GM23338 (cell line): ENCODE results near the gene ADAM8. TPM values are rescaled to one million over a fixed set of nuclear protein-coding genes. Genes with fewer than 3 reads are reported as not detected.

Experiments used
- ATAC-seq: fragments of 200-7000 bp; cut with Tn5 transposase; 3 replicates; pipeline ENCODE4 v1.9.1; 2020
- DNase-seq: peaks from one replicate; pipeline ENCODE4 v3.0.0-alpha.2; 2015; ENCODE audit warnings: low spot score
- H2AFZ ChIP-seq: fragments of 200-600 bp; sonication (generic); 2 replicates; pipeline ENCODE4 v1.8.0; 2016; ENCODE audit warnings: antibody characterized with exemption, mild to moderate bottlenecking, moderate library complexity
- H3F3A ChIP-seq: fragments of 200-600 bp; sonication (generic); replicated peaks from 2 replicates; pipeline ENCODE4 v1.8.0; 2017; ENCODE audit warnings: antibody characterized with exemption, mixed run types, low read depth
- H3K27ac ChIP-seq: fragments of 200-600 bp; sonication (generic); 2 replicates; pipeline ENCODE4 v1.6.1; 2016; ENCODE audit warnings: low read depth
- H3K27me3 ChIP-seq: fragments of 200-600 bp; sonication (generic); 2 replicates; pipeline ENCODE4 v1.8.0; 2016; ENCODE audit warnings: mild to moderate bottlenecking, mixed run types, moderate library complexity; ENCODE audit not compliant: insufficient read depth
- H3K36me3 ChIP-seq: fragments of 200-600 bp; sonication (generic); 2 replicates; pipeline ENCODE4 v1.8.0; 2016; ENCODE audit warnings: mild to moderate bottlenecking; ENCODE audit not compliant: insufficient read depth
- H3K4me1 ChIP-seq: fragments of 200-600 bp; sonication (generic); 2 replicates; pipeline ENCODE4 v1.8.0; 2016; ENCODE audit warnings: mild to moderate bottlenecking, moderate library complexity; ENCODE audit not compliant: insufficient read depth
- H3K4me2 ChIP-seq: fragments of 200-600 bp; sonication (generic); 2 replicates; pipeline ENCODE4 v1.7.1; 2017; ENCODE audit warnings: mixed run types
- H3K4me3 ChIP-seq: fragments of 200-600 bp; sonication (generic); 2 replicates; pipeline ENCODE4 v1.6.1; 2016; ENCODE audit warnings: mixed run types
- H3K79me2 ChIP-seq: fragments of 200-600 bp; sonication (generic); replicated peaks from 2 replicates; pipeline ENCODE4 v1.8.0; 2017; ENCODE audit warnings: mild to moderate bottlenecking; ENCODE audit not compliant: insufficient read depth
- H3K9me2 ChIP-seq: fragments of 200-600 bp; sonication (generic); 2 replicates; pipeline ENCODE4 v1.8.0; 2017; ENCODE audit not compliant: insufficient read depth
- H4K20me1 ChIP-seq: fragments of 200-600 bp; sonication (generic); replicated peaks from 2 replicates; pipeline ENCODE4 v1.8.0; 2017; ENCODE audit warnings: mild to moderate bottlenecking; ENCODE audit not compliant: insufficient read depth
- H3K27ac Mint-ChIP-seq: 2 replicates; pipeline ENCODE4 v1.8.0; 2020; ENCODE audit warnings: inconsistent platforms, mild to moderate bottlenecking, moderate library complexity, mixed read lengths
- H3K27me3 Mint-ChIP-seq: 3 replicates; pipeline ENCODE4 v1.8.0; 2022; ENCODE audit warnings: low read depth, mild to moderate bottlenecking, moderate library complexity, mixed read lengths, inconsistent platforms; ENCODE audit not compliant: insufficient read depth, poor library complexity
- H3K36me3 Mint-ChIP-seq: 3 replicates; pipeline ENCODE4 v1.8.0; 2021; ENCODE audit warnings: low read depth, mild to moderate bottlenecking, inconsistent platforms, moderate library complexity, mixed read lengths
- H3K4me1 Mint-ChIP-seq: 3 replicates; pipeline ENCODE4 v1.8.0; 2020; ENCODE audit warnings: mild to moderate bottlenecking, inconsistent platforms, mixed read lengths
- H3K4me3 Mint-ChIP-seq: 3 replicates; pipeline ENCODE4 v1.8.0; 2021; ENCODE audit warnings: moderate library complexity, mild to moderate bottlenecking, inconsistent platforms, mixed read lengths
- H3K9me3 Mint-ChIP-seq: 3 replicates; pipeline ENCODE4 v1.8.0; 2020; ENCODE audit warnings: moderate library complexity, mild to moderate bottlenecking, inconsistent platforms, mixed read lengths
- CREB1 ChIP-seq: fragments of 250-450 bp; sonication (Bioruptor Pico); IDR thresholded peaks from 2 replicates; pipeline ENCODE4 v1.5.0; 2020; ENCODE audit warnings: low read depth, mild to moderate bottlenecking, moderate library complexity
- EZH2 ChIP-seq: fragments of 200-600 bp; sonication (generic); IDR thresholded peaks from one replicate; pipeline ENCODE4 v1.8.0; 2017; ENCODE audit warnings: antibody characterized with exemption, mild to moderate bottlenecking, low read depth; ENCODE audit not compliant: unreplicated experiment
- EZH2phosphoT487 ChIP-seq: fragments of 200-600 bp; sonication (generic); IDR thresholded peaks from one replicate; pipeline ENCODE4 v1.8.1; 2018; ENCODE audit warnings: antibody characterized with exemption; ENCODE audit not compliant: unreplicated experiment
- JUNB ChIP-seq: IDR thresholded peaks from one replicate; pipeline ENCODE4 v1.6.1; 2016; ENCODE audit warnings: antibody characterized with exemption; ENCODE audit not compliant: unreplicated experiment
- NANOG ChIP-seq: IDR thresholded peaks from 2 replicates; pipeline ENCODE4 v1.6.1; 2016; ENCODE audit warnings: antibody characterized with exemption, borderline replicate concordance
- POLR2AphosphoS5 ChIP-seq: IDR thresholded peaks from 2 replicates; pipeline ENCODE4 v1.6.1; 2016; ENCODE audit warnings: antibody characterized with exemption, low read depth
- STAT1 ChIP-seq: IDR thresholded peaks from one replicate; pipeline ENCODE4 v1.6.1; 2016; ENCODE audit warnings: antibody characterized with exemption; ENCODE audit not compliant: unreplicated experiment
- ZNF114 ChIP-seq: fragments of 250-450 bp; sonication (Bioruptor Pico); IDR thresholded peaks from 2 replicates; pipeline ENCODE4 v1.5.0; 2020; ENCODE audit warnings: mild to moderate bottlenecking, moderate library complexity
- ZNF331 ChIP-seq: fragments of 250-450 bp; sonication (Bioruptor Pico); IDR thresholded peaks from 2 replicates; pipeline ENCODE4 v1.5.0; 2020; ENCODE audit warnings: low read depth, mild to moderate bottlenecking, moderate library complexity
- polyA plus RNA-seq: library from polyadenylated mRNA; unstranded; fragments of >200 nt; fragmentation: Nextera tagmentation; extraction: Ambion mirVana; gene quantifications from 2 replicates; pipeline ENCODE4 v1.2.1, GENCODE V29; 2016
- total RNA-seq: library from RNA; depleted of rRNA; stranded (reverse); fragments of >200 nt; shearing (Covaris generic); gene quantifications from 2 replicates; pipeline ENCODE4 v1.2.3, GENCODE V29; 2014
- TF ChIP-seq, protein P1 (sequence below): IDR thresholded peaks from one replicate; pipeline ENCODE4 v1.6.1; 2018; ENCODE audit warnings: antibody characterized with exemption; ENCODE audit not compliant: unreplicated experiment
- TF ChIP-seq, protein P2 (sequence below), 2 experiments: fragments of 200-600 bp in 1 of 2; sonication (generic) in 1 of 2; conservative IDR thresholded peaks; 2 replicates each; pipeline versions ENCODE4 v1.5.1 to v1.6.1; 2016 to 2017; ENCODE audit warnings: antibody characterized with exemption in 2 of 2, low read depth in 2 of 2, mild to moderate bottlenecking in 2 of 2, moderate library complexity in 1 of 2
- TF ChIP-seq, protein P3 (sequence below): IDR thresholded peaks from 2 replicates; pipeline ENCODE4 v1.6.1; 2016; ENCODE audit warnings: antibody characterized with exemption

Gene ADAM8
- total and polyA plus RNA-seq, 2 experiments from 2014 or later: 1.9 to 5.5 TPM

DNA sequence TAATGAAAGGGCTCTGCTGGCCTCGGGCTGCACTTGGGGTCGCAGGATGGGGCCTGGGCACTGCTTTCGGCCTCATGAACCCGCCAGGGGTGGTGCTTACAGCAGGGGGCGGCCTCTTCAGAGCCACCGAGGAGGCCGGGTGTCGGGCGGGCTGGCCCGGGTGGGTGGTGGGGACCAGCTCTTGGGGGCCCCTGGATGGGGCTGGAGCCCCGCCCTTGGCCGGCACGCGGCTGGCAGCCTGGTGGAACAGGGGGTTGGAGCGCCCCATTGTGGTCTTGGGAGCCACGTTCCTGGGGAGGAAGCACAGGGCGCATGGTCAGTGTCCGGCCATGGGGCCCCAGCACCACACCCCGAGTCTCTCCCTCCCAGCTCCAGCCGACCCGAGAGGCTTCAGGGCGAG, 8.8 kb downstream of the ADAM8 start:
- no peak overlapping the region for H3K4me3 Mint-ChIP-seq
- H3K36me3 Mint-ChIP-seq: peaks cover 3% of the 10 kb centered on the region; the same call in 1 of the 3 replicates
- DNase-seq (peak; percentile 57), ATAC-seq (peak; percentile 58)
- no peak for TF ChIP-seq CREB1 (CRISPR knock-in tag)
- TF ChIP-seq EZH2phosphoT487: no peak
- no peak for TF ChIP-seq EZH2
- TF ChIP-seq NANOG: no peak
- TF ChIP-seq, protein P1, sequence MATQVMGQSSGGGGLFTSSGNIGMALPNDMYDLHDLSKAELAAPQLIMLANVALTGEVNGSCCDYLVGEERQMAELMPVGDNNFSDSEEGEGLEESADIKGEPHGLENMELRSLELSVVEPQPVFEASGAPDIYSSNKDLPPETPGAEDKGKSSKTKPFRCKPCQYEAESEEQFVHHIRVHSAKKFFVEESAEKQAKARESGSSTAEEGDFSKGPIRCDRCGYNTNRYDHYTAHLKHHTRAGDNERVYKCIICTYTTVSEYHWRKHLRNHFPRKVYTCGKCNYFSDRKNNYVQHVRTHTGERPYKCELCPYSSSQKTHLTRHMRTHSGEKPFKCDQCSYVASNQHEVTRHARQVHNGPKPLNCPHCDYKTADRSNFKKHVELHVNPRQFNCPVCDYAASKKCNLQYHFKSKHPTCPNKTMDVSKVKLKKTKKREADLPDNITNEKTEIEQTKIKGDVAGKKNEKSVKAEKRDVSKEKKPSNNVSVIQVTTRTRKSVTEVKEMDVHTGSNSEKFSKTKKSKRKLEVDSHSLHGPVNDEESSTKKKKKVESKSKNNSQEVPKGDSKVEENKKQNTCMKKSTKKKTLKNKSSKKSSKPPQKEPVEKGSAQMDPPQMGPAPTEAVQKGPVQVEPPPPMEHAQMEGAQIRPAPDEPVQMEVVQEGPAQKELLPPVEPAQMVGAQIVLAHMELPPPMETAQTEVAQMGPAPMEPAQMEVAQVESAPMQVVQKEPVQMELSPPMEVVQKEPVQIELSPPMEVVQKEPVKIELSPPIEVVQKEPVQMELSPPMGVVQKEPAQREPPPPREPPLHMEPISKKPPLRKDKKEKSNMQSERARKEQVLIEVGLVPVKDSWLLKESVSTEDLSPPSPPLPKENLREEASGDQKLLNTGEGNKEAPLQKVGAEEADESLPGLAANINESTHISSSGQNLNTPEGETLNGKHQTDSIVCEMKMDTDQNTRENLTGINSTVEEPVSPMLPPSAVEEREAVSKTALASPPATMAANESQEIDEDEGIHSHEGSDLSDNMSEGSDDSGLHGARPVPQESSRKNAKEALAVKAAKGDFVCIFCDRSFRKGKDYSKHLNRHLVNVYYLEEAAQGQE: no peak
- TF ChIP-seq POLR2AphosphoS5: no peak
- TF ChIP-seq, protein P2, sequence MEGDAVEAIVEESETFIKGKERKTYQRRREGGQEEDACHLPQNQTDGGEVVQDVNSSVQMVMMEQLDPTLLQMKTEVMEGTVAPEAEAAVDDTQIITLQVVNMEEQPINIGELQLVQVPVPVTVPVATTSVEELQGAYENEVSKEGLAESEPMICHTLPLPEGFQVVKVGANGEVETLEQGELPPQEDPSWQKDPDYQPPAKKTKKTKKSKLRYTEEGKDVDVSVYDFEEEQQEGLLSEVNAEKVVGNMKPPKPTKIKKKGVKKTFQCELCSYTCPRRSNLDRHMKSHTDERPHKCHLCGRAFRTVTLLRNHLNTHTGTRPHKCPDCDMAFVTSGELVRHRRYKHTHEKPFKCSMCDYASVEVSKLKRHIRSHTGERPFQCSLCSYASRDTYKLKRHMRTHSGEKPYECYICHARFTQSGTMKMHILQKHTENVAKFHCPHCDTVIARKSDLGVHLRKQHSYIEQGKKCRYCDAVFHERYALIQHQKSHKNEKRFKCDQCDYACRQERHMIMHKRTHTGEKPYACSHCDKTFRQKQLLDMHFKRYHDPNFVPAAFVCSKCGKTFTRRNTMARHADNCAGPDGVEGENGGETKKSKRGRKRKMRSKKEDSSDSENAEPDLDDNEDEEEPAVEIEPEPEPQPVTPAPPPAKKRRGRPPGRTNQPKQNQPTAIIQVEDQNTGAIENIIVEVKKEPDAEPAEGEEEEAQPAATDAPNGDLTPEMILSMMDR (conservative IDR thresholded peaks at IDR 0.05; ENCODE audit: low read depth in 2 of 2): peak; percentile 16 to 67; a peak in 2 of 4 replicates
- no peak for TF ChIP-seq ZNF114
- no peaks in the 10 kb centered on the region; the same call in 1 of the 3 replicates for H3K4me1 Mint-ChIP-seq
- Histone ChIP-seq H3K36me3 (no peaks in the 10 kb centered on the region), H2AFZ (no peak overlapping the region), H3K27me3 (peaks cover 3% of the 10 kb centered on the region; the same call in 1 of the 2 replicates), H3K27ac (no peak overlapping the region), H3F3A (no peaks in the 10 kb centered on the region), H4K20me1 (no peaks in the 10 kb centered on the region), H3K4me2 (no peak overlapping the region), H3K4me3 (no peak overlapping the region), H3K79me2 (no peaks in the 10 kb centered on the region), H3K4me1 (no peaks in the 10 kb centered on the region), H3K9me2 (no peaks in the 10 kb centered on the region)
- no peaks in the 10 kb centered on the region for H3K9me3 Mint-ChIP-seq
- H3K27ac Mint-ChIP-seq: no peak overlapping the region
- H3K27me3 Mint-ChIP-seq: peaks cover 10% of the 10 kb centered on the region

DNA sequence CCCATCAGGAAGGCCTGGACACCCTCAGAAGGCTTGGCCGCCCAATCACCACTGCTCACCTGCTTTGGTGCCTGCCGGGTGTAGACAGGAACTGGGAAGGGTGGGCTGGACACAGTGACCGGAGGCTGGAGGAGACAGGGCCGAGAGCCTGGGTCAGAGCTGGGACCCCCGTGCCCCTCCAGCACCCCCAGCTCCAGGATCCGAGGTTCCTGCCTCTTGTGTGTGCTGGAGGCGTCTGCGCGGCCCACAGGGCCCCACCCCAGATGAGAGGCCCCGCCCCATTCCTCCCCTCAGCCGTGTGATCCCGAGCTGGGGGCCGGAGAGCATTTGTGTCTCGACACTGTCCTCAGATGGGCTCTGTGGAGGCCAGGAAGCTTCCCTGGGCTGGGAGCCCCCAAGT, 9.4 kb downstream of the ADAM8 start:
- Histone ChIP-seq H3K4me2 (no peak overlapping the region), H3F3A (no peaks in the 10 kb centered on the region), H2AFZ (peak overlapping the region; percentile 76), H3K4me3 (no peak overlapping the region), H3K79me2 (no peaks in the 10 kb centered on the region), H4K20me1 (no peaks in the 10 kb centered on the region), H3K4me1 (peaks cover 2% of the 10 kb centered on the region; the same call in 1 of the 2 replicates), H3K27me3 (peaks cover 6% of the 10 kb centered on the region), H3K27ac (no peak overlapping the region), H3K9me2 (no peaks in the 10 kb centered on the region), H3K36me3 (no peaks in the 10 kb centered on the region)
- Mint-ChIP-seq H3K27me3 (peaks cover 15% of the 10 kb centered on the region), H3K27ac (no peak overlapping the region), H3K9me3 (no peaks in the 10 kb centered on the region), H3K4me1 (no peaks in the 10 kb centered on the region; the same call in 1 of the 3 replicates), H3K36me3 (peaks cover 3% of the 10 kb centered on the region; the same call in 1 of the 3 replicates), H3K4me3 (no peak overlapping the region)
- peak; percentile 31 for ATAC-seq
- DNase-seq: no peak
- TF ChIP-seq ZNF331 (CRISPR knock-in tag): no peak
- no peak for TF ChIP-seq EZH2
- no peak for TF ChIP-seq EZH2phosphoT487
- TF ChIP-seq, protein P3, sequence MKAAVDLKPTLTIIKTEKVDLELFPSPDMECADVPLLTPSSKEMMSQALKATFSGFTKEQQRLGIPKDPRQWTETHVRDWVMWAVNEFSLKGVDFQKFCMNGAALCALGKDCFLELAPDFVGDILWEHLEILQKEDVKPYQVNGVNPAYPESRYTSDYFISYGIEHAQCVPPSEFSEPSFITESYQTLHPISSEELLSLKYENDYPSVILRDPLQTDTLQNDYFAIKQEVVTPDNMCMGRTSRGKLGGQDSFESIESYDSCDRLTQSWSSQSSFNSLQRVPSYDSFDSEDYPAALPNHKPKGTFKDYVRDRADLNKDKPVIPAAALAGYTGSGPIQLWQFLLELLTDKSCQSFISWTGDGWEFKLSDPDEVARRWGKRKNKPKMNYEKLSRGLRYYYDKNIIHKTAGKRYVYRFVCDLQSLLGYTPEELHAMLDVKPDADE: no peak
- TF ChIP-seq, protein P1: no peak
- TF ChIP-seq, protein P2 (conservative IDR thresholded peaks at IDR 0.05; ENCODE audit: low read depth in 2 of 2): no peak
- no peak for TF ChIP-seq JUNB
- no peak for TF ChIP-seq ZNF114
- no peak for TF ChIP-seq STAT1
